HEK293 (cell line): ENCODE measurements around the gene SLC7A1.

ENCODE experiments used
- CTCF ChIA-PET: fragments of 350-600 bp; formaldehyde crosslinking; extraction: SDS; loops from one replicate; lab custom pipeline; 2021; ENCODE audit warnings: antibody characterized with exemption; lab: Yijun Ruan, JAX
- POLR2A ChIA-PET: fragments of 300-600 bp; formaldehyde crosslinking; extraction: SDS; loops from one replicate; lab custom pipeline; 2020; ENCODE audit warnings: antibody characterized with exemption, inconsistent platforms; lab: Yijun Ruan, JAX
- H3K27ac ChIP-seq: fragments of 200-500 bp; sonication (Bioruptor generic); 2 replicates; pipeline ENCODE4 v1.5.1; 2014; ENCODE audit warnings: low read depth, low read length, control low read depth, inconsistent platforms; ENCODE audit errors: extremely low read depth
- H3K36me3 ChIP-seq, 2 experiments: fragments of 200-500 bp in 1 of 2; sonication (Bioruptor generic) in 1 of 2; 1 replicate in 1 of 2; 2 replicates in 1 of 2; pipeline ENCODE4 v1.5.1; 2014 to 2017; ENCODE audit warnings: inconsistent platforms in 2 of 2, low read length in 2 of 2; ENCODE audit not compliant: control insufficient read depth in 2 of 2, insufficient read depth in 1 of 2
- H3K4me1 ChIP-seq: fragments of 200-500 bp; sonication (Bioruptor generic); 2 replicates; pipeline ENCODE4 v1.5.1; 2014; ENCODE audit warnings: mild to moderate bottlenecking, low read length, inconsistent platforms; ENCODE audit not compliant: control insufficient read depth, insufficient read depth
- H3K4me3 ChIP-seq: 2 replicates; pipeline ENCODE4 v1.5.1; 2011; ENCODE audit warnings: low read depth, mild to moderate bottlenecking, control low read depth, low read length, moderate library complexity
- H3K9me3 ChIP-seq: fragments of 200-500 bp; sonication (Bioruptor generic); 2 replicates; pipeline ENCODE4 v1.5.1; 2014; ENCODE audit warnings: low read depth, low read length, inconsistent platforms; ENCODE audit not compliant: control insufficient read depth, insufficient read depth
- BCL11B ChIP-seq: fragments of 450-650 bp; formaldehyde crosslinking; IDR thresholded peaks from 2 replicates; pipeline ENCODE4 v1.5.1; 2016; ENCODE audit warnings: low read depth, missing biosample characterization, missing genetic modification characterization
- KLF8 ChIP-seq: fragments of 450-650 bp; formaldehyde crosslinking; IDR thresholded peaks from 2 replicates; pipeline ENCODE4 v1.5.1; 2016; ENCODE audit warnings: missing biosample characterization, missing genetic modification characterization
- ZEB2 ChIP-seq: fragments of 450-650 bp; formaldehyde crosslinking; IDR thresholded peaks from 2 replicates; pipeline ENCODE4 v1.5.1; 2016; ENCODE audit warnings: missing biosample characterization, missing genetic modification characterization
- ZFP3 ChIP-seq: fragments of 450-650 bp; formaldehyde crosslinking; IDR thresholded peaks from 2 replicates; pipeline ENCODE4 v1.5.1; 2016; ENCODE audit warnings: low read depth, missing biosample characterization, missing genetic modification characterization
- ZNF155 ChIP-seq: fragments of 450-650 bp; formaldehyde crosslinking; IDR thresholded peaks from 2 replicates; pipeline ENCODE4 v1.5.1; 2016; ENCODE audit warnings: missing biosample characterization, missing genetic modification characterization
- ZNF157 ChIP-seq: fragments of 450-650 bp; formaldehyde crosslinking; IDR thresholded peaks from 2 replicates; pipeline ENCODE4 v1.5.1; 2016; ENCODE audit warnings: missing biosample characterization, missing genetic modification characterization
- ZNF223 ChIP-seq: fragments of 450-650 bp; formaldehyde crosslinking; IDR thresholded peaks from 2 replicates; pipeline ENCODE4 v1.5.1; 2016; ENCODE audit warnings: missing biosample characterization, missing genetic modification characterization
- ZNF311 ChIP-seq: fragments of 450-650 bp; formaldehyde crosslinking; IDR thresholded peaks from 2 replicates; pipeline ENCODE4 v1.5.1; 2017; ENCODE audit warnings: missing biosample characterization, missing genetic modification characterization, borderline replicate concordance
- ZNF423 ChIP-seq: fragments of 450-650 bp; formaldehyde crosslinking; IDR thresholded peaks from 2 replicates; pipeline ENCODE4 v1.5.1; 2016; ENCODE audit warnings: missing biosample characterization, missing genetic modification characterization
- ZNF560 ChIP-seq: fragments of 450-650 bp; formaldehyde crosslinking; IDR thresholded peaks from 2 replicates; pipeline ENCODE4 v1.5.1; 2017; ENCODE audit warnings: missing biosample characterization, missing genetic modification characterization, borderline replicate concordance
- ZNF561 ChIP-seq: fragments of 450-650 bp; IDR thresholded peaks from 2 replicates; pipeline ENCODE4 v1.5.1; 2018; ENCODE audit warnings: missing biosample characterization, missing genetic modification characterization, borderline replicate concordance
- ZNF664 ChIP-seq: fragments of 450-650 bp; formaldehyde crosslinking; IDR thresholded peaks from 2 replicates; pipeline ENCODE4 v1.5.1; 2016; ENCODE audit warnings: missing biosample characterization, missing genetic modification characterization
- ZNF76 ChIP-seq: fragments of 450-650 bp; formaldehyde crosslinking; IDR thresholded peaks from 2 replicates; pipeline ENCODE4; 2016; ENCODE audit warnings: low read depth, missing biosample characterization, missing genetic modification characterization, borderline replicate concordance
- ZNF776 ChIP-seq: fragments of 450-650 bp; formaldehyde crosslinking; IDR thresholded peaks from 2 replicates; pipeline ENCODE4 v1.5.0; 2017; ENCODE audit warnings: missing biosample characterization, missing genetic modification characterization, borderline replicate concordance
- ZNF837 ChIP-seq: fragments of 450-650 bp; formaldehyde crosslinking; IDR thresholded peaks from 2 replicates; pipeline ENCODE4 v1.5.1; 2016; ENCODE audit warnings: missing biosample characterization, missing genetic modification characterization
- TF ChIP-seq, protein P1 (sequence below): fragments of 450-650 bp; formaldehyde crosslinking; IDR thresholded peaks from 2 replicates; pipeline ENCODE4 v1.5.1; 2016; ENCODE audit warnings: missing biosample characterization, missing genetic modification characterization, low read depth
- TF ChIP-seq, protein P2 (sequence below): fragments of 450-650 bp; formaldehyde crosslinking; IDR thresholded peaks from 2 replicates; pipeline ENCODE4 v1.5.1; 2016; ENCODE audit warnings: missing biosample characterization, missing genetic modification characterization
- TF ChIP-seq, protein P3 (sequence below): IDR thresholded peaks from 2 replicates; pipeline ENCODE4 v1.6.1; 2011; ENCODE audit warnings: mild to moderate bottlenecking, low read depth, low read length, borderline replicate concordance
- TF ChIP-seq, protein P4 (sequence below): fragments of 450-650 bp; formaldehyde crosslinking; IDR thresholded peaks from 2 replicates; pipeline ENCODE4 v1.5.1; 2016; ENCODE audit warnings: missing biosample characterization, missing genetic modification characterization

The SLC7A1 gene

DNA sequence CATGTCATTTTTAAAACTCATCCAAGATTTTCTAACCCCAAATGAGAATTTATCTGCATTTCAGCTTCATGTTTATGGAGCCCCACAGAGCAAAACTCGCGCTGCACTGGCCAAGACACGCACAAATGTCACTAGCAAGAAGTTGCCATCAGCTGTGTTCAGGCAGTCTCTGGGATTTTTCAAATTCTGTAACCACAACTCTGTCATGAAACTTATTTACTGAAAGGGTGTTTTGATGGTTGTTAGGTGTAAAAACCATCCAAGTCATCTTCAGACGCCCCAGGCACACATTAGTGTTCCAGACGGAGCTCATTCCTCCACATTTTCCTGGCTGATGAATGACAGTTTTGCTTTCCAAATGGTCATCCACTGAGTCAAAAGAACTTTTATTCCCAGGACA, 63.4 kb downstream of the SLC7A1 start:
- POLR2A ChIA-PET: no interaction called here
- no peak overlapping the region for H3K4me3 ChIP-seq
- H3K9me3 ChIP-seq: no peaks in the 10 kb centered on the region
- H3K36me3 ChIP-seq: peaks cover 3 to 88% of the 10 kb centered on the region in 2 experiments
- TF ChIP-seq, protein P1, sequence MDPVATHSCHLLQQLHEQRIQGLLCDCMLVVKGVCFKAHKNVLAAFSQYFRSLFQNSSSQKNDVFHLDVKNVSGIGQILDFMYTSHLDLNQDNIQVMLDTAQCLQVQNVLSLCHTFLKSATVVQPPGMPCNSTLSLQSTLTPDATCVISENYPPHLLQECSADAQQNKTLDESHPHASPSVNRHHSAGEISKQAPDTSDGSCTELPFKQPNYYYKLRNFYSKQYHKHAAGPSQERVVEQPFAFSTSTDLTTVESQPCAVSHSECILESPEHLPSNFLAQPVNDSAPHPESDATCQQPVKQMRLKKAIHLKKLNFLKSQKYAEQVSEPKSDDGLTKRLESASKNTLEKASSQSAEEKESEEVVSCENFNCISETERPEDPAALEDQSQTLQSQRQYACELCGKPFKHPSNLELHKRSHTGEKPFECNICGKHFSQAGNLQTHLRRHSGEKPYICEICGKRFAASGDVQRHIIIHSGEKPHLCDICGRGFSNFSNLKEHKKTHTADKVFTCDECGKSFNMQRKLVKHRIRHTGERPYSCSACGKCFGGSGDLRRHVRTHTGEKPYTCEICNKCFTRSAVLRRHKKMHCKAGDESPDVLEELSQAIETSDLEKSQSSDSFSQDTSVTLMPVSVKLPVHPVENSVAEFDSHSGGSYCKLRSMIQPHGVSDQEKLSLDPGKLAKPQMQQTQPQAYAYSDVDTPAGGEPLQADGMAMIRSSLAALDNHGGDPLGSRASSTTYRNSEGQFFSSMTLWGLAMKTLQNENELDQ: no peak
- CTCF ChIA-PET: interaction anchor here (0.6 to 1.0 kb wide), 2 partner anchors 24 to 264 kb away, joined by 3 to 4 read pairs; no protein-coding TSS in a partner anchor
- H3K4me1 ChIP-seq: no peaks in the 10 kb centered on the region
- H3K27ac ChIP-seq: no peak overlapping the region

DNA sequence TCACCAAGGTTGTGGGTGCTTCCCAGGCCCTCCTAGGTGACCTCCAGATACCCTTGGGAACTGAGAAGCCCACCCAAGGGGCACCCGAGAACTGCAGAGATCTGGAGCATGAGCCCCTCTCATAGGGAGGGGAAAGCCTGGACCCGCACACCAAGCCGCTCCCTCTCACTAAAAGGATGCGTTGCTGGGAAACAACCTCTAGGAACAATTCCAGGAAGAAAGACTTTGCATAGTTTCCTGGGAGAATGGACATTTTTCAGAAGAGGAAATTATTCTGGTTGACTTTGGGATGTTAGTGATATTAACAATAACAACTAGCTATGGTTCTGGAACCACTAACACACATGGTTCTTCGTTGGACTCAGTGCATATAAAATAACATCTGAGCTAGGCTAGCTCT, 64.6 kb downstream of the SLC7A1 start:
- CTCF ChIA-PET: interaction anchor here (0.6 kb wide), 1 partner anchor 565 kb away, joined by 3 read pairs; no protein-coding TSS in a partner anchor
- Histone ChIP-seq H3K27ac (no peak overlapping the region), H3K9me3 (no peaks in the 10 kb centered on the region), H3K4me3 (no peak overlapping the region), H3K4me1 (no peaks in the 10 kb centered on the region), H3K36me3 (peaks cover 3 to 88% of the 10 kb centered on the region in 2 experiments)
- POLR2A ChIA-PET: no interaction called here
- TF ChIP-seq ZNF223 (tag by site-specific recombination) (no peak), KLF8 (tag by site-specific recombination) (no peak), ZNF561 (tag by site-specific recombination) (no peak), BCL11B (tag by site-specific recombination) (no peak), ZNF664 (no peak), ZNF76 (tag by site-specific recombination) (no peak), ZNF423 (no peak), ZNF157 (no peak), ZNF155 (no peak), ZEB2 (tag by site-specific recombination) (no peak), ZNF837 (no peak), ZFP3 (no peak), ZNF560 (no peak), ZNF311 (tag by site-specific recombination) (no peak)
- TF ChIP-seq, protein P2, sequence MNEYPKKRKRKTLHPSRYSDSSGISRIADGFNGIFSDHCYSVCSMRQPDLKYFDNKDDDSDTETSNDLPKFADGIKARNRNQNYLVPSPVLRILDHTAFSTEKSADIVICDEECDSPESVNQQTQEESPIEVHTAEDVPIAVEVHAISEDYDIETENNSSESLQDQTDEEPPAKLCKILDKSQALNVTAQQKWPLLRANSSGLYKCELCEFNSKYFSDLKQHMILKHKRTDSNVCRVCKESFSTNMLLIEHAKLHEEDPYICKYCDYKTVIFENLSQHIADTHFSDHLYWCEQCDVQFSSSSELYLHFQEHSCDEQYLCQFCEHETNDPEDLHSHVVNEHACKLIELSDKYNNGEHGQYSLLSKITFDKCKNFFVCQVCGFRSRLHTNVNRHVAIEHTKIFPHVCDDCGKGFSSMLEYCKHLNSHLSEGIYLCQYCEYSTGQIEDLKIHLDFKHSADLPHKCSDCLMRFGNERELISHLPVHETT (tag by site-specific recombination): no peak
- TF ChIP-seq, protein P3, sequence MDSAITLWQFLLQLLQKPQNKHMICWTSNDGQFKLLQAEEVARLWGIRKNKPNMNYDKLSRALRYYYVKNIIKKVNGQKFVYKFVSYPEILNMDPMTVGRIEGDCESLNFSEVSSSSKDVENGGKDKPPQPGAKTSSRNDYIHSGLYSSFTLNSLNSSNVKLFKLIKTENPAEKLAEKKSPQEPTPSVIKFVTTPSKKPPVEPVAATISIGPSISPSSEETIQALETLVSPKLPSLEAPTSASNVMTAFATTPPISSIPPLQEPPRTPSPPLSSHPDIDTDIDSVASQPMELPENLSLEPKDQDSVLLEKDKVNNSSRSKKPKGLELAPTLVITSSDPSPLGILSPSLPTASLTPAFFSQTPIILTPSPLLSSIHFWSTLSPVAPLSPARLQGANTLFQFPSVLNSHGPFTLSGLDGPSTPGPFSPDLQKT: no peak

DNA sequence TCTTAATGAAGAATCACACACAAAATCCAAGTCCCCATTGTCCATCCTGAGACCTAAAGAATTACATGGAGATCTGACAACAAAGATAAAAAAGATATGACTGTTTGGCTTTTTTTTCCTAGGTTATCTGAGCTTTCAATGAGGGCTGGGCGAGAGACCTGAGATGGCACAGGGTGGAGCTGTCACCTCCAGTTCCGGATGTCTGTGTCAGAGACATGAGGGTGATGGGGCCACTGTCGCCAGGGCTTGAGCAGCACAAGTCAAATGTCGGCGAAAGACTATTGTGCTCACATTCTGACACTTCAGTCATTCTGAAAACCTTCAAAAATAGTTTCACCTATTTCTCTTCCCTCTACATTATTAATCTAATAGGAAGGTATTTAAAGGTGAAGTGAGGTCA, 65.7 kb downstream of the SLC7A1 start:
- ChIA-PET POLR2A (no interaction called here), CTCF (no interaction called here)

More for the DNA sequence above, 65.7 kb downstream of the SLC7A1 start:
- H3K4me1 ChIP-seq: no peaks in the 10 kb centered on the region
- no peak overlapping the region for H3K27ac ChIP-seq
- TF ChIP-seq, protein P4, sequence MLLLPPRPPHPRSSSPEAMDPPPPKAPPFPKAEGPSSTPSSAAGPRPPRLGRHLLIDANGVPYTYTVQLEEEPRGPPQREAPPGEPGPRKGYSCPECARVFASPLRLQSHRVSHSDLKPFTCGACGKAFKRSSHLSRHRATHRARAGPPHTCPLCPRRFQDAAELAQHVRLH: no peak
- no peak for TF ChIP-seq ZNF776 (tag by site-specific recombination)
- peaks cover 3 to 84% of the 10 kb centered on the region in 2 experiments for H3K36me3 ChIP-seq
- H3K9me3 ChIP-seq: no peaks in the 10 kb centered on the region
- no peak overlapping the region for H3K4me3 ChIP-seq
